HG02571 (cell line): Measurements from ENCODE around the gene CRYGN.

Source experiments
- ATAC-seq: cut with Tn5 transposase; IDR thresholded peaks from one replicate; pipeline ENCODE4 v1.9.1; 2021; ENCODE audit warnings: mild to moderate bottlenecking, moderate library complexity; ENCODE audit not compliant: unreplicated experiment

The CRYGN gene

GRCh38 chr7:151460474-151460855, 20.5 kb upstream of the CRYGN start:
- no peak for ATAC-seq

GRCh38 chr7:151459726-151460473, 20.0 kb upstream of the CRYGN start:
- no peak for ATAC-seq

- no peak for ATAC-seq
Measured at GRCh38 chr7:151457534-151457933, 17.6 kb upstream of the CRYGN start.

- ATAC-seq, result no peak
Measured at GRCh38 chr7:151456782-151457181, 16.8 kb upstream of the CRYGN start.

- no peak for ATAC-seq
Measured at GRCh38 chr7:151456276-151456675, 16.3 kb upstream of the CRYGN start.

GRCh38 chr7:151455690-151456089, 15.7 kb upstream of the CRYGN start:
- no peak for ATAC-seq

GRCh38 chr7:151454932-151455530, 15.1 kb upstream of the CRYGN start:
- no peak for ATAC-seq

- ATAC-seq, result no peak
Measured at GRCh38 chr7:151454305-151454704, 14.4 kb upstream of the CRYGN start.

GRCh38 chr7:151453326-151453791, 13.4 kb upstream of the CRYGN start:
- no peak for ATAC-seq

GRCh38 chr7:151452680-151453325, 12.9 kb upstream of the CRYGN start:
- no peak for ATAC-seq

- no peak for ATAC-seq
Measured at GRCh38 chr7:151451626-151452571, 12.0 kb upstream of the CRYGN start.

- no peak for ATAC-seq
Measured at GRCh38 chr7:151451156-151451555, 11.2 kb upstream of the CRYGN start.

GRCh38 chr7:151449990-151450389, 10.0 kb upstream of the CRYGN start:
- ATAC-seq, result no peak

- no peak for ATAC-seq
Measured at GRCh38 chr7:151448261-151449252, 8.6 kb upstream of the CRYGN start.

GRCh38 chr7:151447901-151448260, 7.9 kb upstream of the CRYGN start:
- no peak for ATAC-seq

GRCh38 chr7:151447312-151447711, 7.4 kb upstream of the CRYGN start:
- ATAC-seq, result no peak

- no peak for ATAC-seq
Measured at GRCh38 chr7:151446412-151446811, 6.5 kb upstream of the CRYGN start.

- no peak for ATAC-seq
Measured at GRCh38 chr7:151444632-151445031, 4.7 kb upstream of the CRYGN start.

- ATAC-seq, result no peak
Measured at GRCh38 chr7:151442776-151443496, 3.0 kb upstream of the CRYGN start.
